ENCODE data around the gene PLAAT1.

Gene PLAAT1

GRCh38 chr3:193295985-193296384 lies 55.0 kb downstream of the PLAAT1 start:
- Histone ChIP-seq H3K4me3 (no peak overlapping the region), H3K27me3 (no peaks in the 10 kb centered on the region), H3K27ac (no peak overlapping the region), H3K4me2 (no peak overlapping the region), H4K20me1 (no peaks in the 10 kb centered on the region), H3K36me3 (no peaks in the 10 kb centered on the region), H3K9ac (no peak overlapping the region), H3K9me3 (replicated peaks in 1 of 11) (peaks cover 10 to 23% (median 17%) of the 10 kb centered on the region in 11 experiments), H3K4me1 (no peaks in the 10 kb centered on the region)
- no peak for TF ChIP-seq Cebpa-rat (IDR thresholded peaks at IDR 0.05)

- Histone ChIP-seq H3K9me3 (replicated peaks in 1 of 11) (peaks cover 0 to 9% (median 3%) of the 10 kb centered on the region in 11 experiments; a peak in 11 of 22 replicates), H4K20me1 (no peaks in the 10 kb centered on the region), H3K4me2 (no peak overlapping the region), H3K27ac (no peak overlapping the region), H3K27me3 (no peaks in the 10 kb centered on the region), H3K36me3 (no peaks in the 10 kb centered on the region), H3K4me1 (no peaks in the 10 kb centered on the region), H3K4me3 (no peak overlapping the region), H3K9ac (no peak overlapping the region)
- no peak for TF ChIP-seq Cebpa-rat (IDR thresholded peaks at IDR 0.05)
Observed at GRCh38 chr3:193297421-193297820, 56.4 kb downstream of the PLAAT1 start.

GRCh38 chr3:193301433-193301832 lies 60.4 kb downstream of the PLAAT1 start:
- H4K20me1 ChIP-seq = no peaks in the 10 kb centered on the region
- no peaks in the 10 kb centered on the region for H3K27me3 ChIP-seq
- H3K9ac ChIP-seq = no peak overlapping the region
- H3K4me3 ChIP-seq = no peak overlapping the region
- no peak for TF ChIP-seq Cebpa-rat (IDR thresholded peaks at IDR 0.05)
- H3K27ac ChIP-seq = no peak overlapping the region
- peaks cover 0 to 1% (median 0%) of the 10 kb centered on the region in 11 experiments; a peak in 1 of 22 replicates for H3K9me3 ChIP-seq (replicated peaks in 1 of 11)
- H3K4me1 ChIP-seq = no peaks in the 10 kb centered on the region
- no peak overlapping the region for H3K4me2 ChIP-seq
- H3K36me3 ChIP-seq = no peaks in the 10 kb centered on the region

GRCh38 chr3:193305356-193305755 lies 64.3 kb downstream of the PLAAT1 start:
- no peak for TF ChIP-seq Cebpa-rat (IDR thresholded peaks at IDR 0.05)
- H3K27me3 ChIP-seq = no peaks in the 10 kb centered on the region

GRCh38 chr3:193310914-193311723 lies 70.1 kb downstream of the PLAAT1 start:
- Histone ChIP-seq H3K27me3 (no peaks in the 10 kb centered on the region), H3K36me3 (no peaks in the 10 kb centered on the region), H3K27ac (no peak overlapping the region), H3K4me1 (no peaks in the 10 kb centered on the region), H3K4me3 (no peak overlapping the region), H3K9ac (no peak overlapping the region), H3K9me3 (replicated peaks in 1 of 11) (no peaks in the 10 kb centered on the region), H3K4me2 (peak overlapping the region in 1 of 11 experiments; percentile 28; a peak in 1 of 22 replicates), H4K20me1 (no peaks in the 10 kb centered on the region)
- TF ChIP-seq Cebpa-rat (IDR thresholded peaks at IDR 0.05) = no peak

More at GRCh38 chr3:193305356-193305755, 64.3 kb downstream of the PLAAT1 start:
- no peak overlapping the region for H3K4me3 ChIP-seq
- no peak overlapping the region for H3K4me2 ChIP-seq
- H3K9ac ChIP-seq = no peak overlapping the region
- H4K20me1 ChIP-seq = no peaks in the 10 kb centered on the region
- H3K27ac ChIP-seq = no peak overlapping the region
- no peaks in the 10 kb centered on the region for H3K4me1 ChIP-seq
- no peaks in the 10 kb centered on the region for H3K36me3 ChIP-seq
- H3K9me3 ChIP-seq (replicated peaks in 1 of 11) = no peaks in the 10 kb centered on the region

GRCh38 chr3:193313061-193313958 lies 72.3 kb downstream of the PLAAT1 start:
- Histone ChIP-seq H3K27me3 (no peaks in the 10 kb centered on the region), H3K9ac (no peak overlapping the region), H3K27ac (no peak overlapping the region), H3K4me3 (no peak overlapping the region), H3K4me1 (no peaks in the 10 kb centered on the region), H3K4me2 (no peak overlapping the region), H3K9me3 (replicated peaks in 1 of 11) (no peaks in the 10 kb centered on the region), H4K20me1 (no peaks in the 10 kb centered on the region), H3K36me3 (no peaks in the 10 kb centered on the region)
- TF ChIP-seq Cebpa-rat (IDR thresholded peaks at IDR 0.05) = no peak

GRCh38 chr3:193314161-193314560 lies 73.1 kb downstream of the PLAAT1 start:
- TF ChIP-seq Cebpa-rat (IDR thresholded peaks at IDR 0.05) = no peak

GRCh38 chr3:193317682-193318300 lies 76.8 kb downstream of the PLAAT1 start:
- Histone ChIP-seq H3K27me3 (no peaks in the 10 kb centered on the region), H3K4me1 (no peaks in the 10 kb centered on the region), H3K9me3 (replicated peaks in 1 of 11) (no peaks in the 10 kb centered on the region), H3K9ac (no peak overlapping the region), H3K4me2 (no peak overlapping the region), H3K4me3 (no peak overlapping the region), H4K20me1 (no peaks in the 10 kb centered on the region), H3K27ac (no peak overlapping the region), H3K36me3 (no peaks in the 10 kb centered on the region)
- no peak for TF ChIP-seq Cebpa-rat (IDR thresholded peaks at IDR 0.05)

More at GRCh38 chr3:193314161-193314560, 73.1 kb downstream of the PLAAT1 start:
- Histone ChIP-seq H3K4me3 (no peak overlapping the region), H3K4me2 (no peak overlapping the region), H3K36me3 (no peaks in the 10 kb centered on the region), H3K4me1 (no peaks in the 10 kb centered on the region), H3K27me3 (no peaks in the 10 kb centered on the region), H3K9me3 (replicated peaks in 1 of 11) (no peaks in the 10 kb centered on the region), H3K9ac (no peak overlapping the region), H4K20me1 (no peaks in the 10 kb centered on the region), H3K27ac (no peak overlapping the region)
